ENCODE results near the gene XRCC6.
"Not testable (repeated sequence)": the region's sequence is repeated elsewhere in the genome, so short reads cannot be mapped to it uniquely, and the experiment has no call there.

The XRCC6 gene

DNA sequence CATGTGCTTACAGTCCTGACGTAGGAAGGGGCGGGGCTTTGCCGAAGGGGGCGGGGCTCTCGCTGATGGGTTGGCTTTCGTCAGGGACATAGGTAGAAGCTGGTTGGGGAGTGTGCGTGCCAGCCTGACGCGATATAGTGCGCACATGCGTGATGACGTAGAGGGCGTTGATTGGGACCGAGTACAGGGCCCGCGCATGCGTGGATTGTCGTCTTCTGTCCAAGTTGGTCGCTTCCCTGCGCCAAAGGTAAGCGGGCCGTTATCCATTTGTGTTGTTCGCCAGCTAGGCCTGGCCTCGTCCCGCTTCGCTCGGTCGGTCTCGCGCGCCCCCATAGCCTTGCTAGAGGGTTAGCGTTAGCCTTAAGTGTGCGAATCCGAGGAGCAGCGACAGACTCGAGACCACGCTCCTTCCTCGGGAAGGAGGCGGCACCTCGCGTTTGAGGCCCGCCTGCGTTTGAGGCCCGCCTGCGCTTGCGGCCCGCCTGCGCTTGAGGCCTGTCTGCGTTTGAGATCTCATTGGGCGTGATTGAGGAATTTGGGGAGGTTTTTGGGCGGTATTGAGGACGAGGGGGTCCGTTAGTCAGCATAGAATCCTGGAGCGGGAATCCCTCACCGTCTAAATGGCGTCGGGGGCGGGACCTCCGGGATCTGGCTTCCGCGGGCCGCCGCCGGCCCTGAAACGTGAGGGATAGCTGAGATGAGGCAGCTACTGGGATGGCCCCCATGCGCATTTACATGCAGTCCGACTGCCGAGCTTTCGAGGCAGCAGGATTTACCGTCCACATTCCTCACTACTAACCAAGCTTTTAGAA lies at the start of gene XRCC6:
Gene XRCC6, plus strand, starts transcription at position 197 of the 812 bp plus-strand sequence. CDS start 710 bp downstream, outside the sequence.
- peak; percentile 51 for DNase-seq

DNA sequence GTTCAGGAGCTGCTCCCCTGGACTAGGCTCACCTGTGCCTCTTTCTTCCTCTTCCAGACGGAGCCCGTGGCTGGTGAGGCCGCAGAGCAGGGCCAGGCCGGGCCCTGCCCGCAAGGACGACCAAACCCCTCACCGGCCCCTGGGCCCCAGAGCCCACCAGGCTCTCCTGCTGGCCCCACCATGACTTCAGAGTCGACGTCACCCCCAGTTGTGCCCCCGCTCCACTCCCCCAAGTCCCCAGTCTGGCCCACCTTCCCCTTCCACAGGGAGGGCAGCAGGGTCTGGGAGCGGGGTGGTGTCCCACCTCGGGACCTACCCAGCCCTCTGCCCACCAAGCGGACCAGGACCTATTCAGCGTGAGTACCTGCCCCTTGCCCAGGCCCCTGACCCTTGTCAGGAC lies 49.3 kb upstream of the XRCC6 start:
- no peak for DNase-seq

DNA sequence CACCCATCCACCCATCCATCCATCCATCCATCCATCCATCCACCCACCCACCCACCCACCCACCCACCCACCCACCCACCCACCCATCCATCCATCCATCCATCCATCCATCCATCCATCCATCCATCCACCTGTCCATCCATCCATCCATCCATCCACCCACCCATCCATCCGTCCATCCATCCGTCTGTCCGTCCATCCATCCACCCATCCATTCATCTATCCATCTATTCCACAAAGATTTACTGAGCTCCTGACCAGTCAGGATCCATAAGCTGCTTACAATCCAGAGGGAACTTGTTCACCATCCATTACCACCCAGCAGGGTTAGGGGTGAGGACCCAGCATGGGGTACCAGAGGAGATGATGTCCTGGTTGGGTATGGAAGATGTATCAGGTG lies 48.8 kb upstream of the XRCC6 start:
- not testable (repeated sequence) for DNase-seq

DNA sequence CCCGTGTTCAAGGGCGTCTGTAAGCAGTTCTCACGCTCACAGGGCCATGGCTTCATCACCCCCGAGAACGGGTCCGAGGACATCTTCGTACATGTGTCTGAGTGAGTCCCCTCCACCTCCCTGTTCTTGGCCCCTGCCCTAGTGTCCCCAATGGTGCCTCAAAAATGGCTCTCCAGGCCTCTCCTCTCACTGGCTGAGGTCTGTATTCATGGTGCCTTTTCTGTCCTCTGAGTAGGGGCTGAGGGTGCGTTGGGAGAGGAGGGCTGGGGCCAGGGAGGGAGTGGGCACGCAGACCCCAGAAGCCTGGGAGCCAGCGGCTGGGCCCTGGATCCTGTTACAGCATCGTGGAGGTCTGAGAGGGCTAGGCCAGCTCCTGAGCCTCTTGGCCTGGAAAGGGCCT lies 47.4 kb upstream of the XRCC6 start:
- DNase-seq, result no peak

DNA sequence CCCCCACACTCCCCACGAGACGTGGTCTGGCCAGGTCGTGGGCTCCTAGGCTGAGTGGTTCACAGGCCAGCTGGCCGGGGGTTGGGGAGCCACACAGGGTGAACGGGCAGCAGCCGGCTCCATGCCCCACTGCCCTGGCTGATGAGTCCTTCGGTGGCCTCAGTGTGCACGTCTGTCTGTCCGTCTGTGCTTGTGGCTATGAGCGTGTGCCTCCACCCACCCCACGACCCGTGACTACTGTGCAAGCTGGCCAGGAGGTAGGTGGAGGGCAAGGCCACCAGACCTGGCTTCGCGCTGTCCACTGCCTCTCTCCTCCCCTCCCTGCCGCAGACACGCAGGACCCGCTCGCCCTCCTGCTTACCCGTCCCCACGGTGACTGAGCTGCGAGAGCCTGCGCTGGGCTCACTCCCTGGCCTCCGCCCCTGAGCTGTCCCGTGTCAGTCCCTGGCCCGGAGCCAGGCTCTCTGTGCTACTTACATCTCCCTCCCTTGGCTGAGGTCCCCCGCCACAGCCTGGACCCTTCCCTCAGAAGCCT lies 46.2 kb upstream of the XRCC6 start:
- DNase-seq, result no peak

DNA sequence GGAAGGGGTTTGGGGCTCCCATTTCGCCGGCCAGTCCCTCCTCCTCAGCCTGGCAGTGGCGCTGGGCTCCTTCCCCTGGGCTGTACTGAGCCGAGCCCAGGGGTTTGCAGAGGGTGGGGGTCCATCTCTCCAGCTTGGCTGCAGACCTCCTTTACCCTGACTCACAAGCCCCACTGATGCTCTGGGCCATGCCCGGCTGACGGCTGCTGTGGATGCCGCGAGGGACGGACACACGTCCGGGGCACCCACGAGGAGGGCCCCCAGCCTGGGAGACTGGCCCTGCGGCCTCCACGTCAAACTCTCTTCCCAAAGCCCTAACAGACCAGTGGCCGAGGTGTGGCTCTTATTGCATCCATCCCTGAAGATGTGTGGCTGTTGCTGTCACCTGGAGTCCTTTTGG lies 45.6 kb upstream of the XRCC6 start:
- no peak for DNase-seq

DNA sequence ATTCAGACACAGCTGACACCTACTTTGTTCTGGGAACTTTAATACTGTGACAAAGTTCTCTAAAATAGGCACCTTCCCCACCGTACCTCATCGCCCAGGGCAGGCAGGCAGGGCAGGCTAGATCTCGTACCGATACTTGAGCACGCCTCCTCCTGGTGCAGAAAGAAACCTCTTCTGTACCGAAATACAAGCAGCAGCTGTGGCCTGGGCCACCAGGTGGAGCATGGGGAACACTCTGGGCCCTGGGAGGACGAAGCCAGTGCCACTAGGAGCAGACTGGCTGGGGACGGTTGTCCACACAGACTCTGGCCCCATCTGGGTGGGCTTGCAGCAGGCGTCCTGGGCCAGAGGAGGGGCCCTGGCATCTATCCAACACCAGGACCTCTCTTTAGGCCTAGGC lies 44.2 kb upstream of the XRCC6 start:
- DNase-seq, result no peak

DNA sequence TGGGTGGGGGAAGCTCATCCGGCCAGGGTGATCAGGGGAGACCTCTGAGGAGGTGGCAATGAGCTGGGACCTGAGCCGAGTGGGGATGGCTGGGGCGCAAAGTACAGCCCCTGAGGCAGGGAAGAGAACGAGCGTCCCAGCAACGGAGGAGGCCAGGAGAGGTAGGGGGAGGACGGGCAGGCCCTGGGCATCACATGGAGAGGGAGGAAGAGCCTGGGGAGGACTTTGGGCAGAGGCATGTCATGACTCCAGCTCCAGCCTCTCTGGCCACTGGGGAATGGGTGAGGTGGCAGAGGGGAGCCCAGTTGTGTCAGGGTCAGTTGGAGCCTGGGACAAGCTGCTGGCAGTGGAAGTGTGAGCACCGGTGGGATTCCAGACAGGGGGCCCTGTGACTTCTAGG lies 43.0 kb upstream of the XRCC6 start:
- no peak for DNase-seq

DNA sequence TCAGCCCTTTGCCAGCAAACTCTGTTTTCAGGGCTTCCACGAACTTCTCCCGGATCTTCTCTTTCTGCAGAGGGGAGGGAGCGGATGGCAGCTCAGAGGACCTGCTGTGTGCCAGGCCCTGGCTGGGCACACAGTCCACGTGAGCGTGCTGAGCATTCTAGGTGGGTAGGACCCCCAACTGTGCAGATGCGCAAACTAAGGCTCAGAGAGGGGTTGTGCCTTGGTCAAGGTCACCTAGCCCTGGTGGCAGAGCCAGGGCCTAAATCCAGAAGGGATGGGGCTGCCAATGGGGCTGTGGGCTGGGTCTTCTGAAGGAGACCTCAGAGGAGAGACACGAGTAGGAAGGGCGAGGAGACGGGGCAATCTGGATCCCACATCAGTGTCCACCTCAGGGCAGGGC lies 42.3 kb upstream of the XRCC6 start:
- DNase-seq, result no peak

DNA sequence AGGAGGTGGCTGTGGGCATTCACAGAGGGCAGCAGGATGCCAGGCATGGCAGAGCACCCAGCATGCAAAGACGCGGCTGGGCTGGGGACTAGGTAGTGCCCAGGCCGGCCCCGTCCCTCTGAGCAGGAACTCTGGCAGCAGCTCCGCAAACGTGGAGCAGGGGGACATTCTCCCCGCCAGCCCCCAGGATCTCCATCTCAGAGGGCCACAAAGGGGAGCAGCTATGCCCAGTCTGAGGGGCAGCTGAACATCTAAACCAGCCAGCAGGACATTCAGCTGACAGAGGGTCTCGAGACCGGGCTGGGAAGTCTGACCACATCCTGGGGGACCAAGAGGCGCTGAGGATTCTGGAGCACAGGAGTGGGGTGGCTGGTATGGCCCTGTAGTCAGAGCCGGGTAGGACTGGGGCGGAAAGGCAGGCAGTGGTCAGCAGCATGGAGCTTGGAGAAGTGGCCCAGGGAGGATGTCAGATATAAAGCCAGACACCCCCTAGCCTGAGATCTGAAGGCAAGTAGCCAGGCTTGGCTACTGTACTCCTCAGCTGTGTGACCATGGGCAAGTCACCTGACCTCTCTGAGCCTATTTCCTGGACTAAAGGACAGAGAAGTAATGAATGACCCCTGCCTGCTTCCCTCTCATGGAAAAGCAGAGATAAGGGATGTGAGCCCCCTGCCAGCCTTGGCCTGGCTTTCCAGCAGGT lies 41.6 kb upstream of the XRCC6 start:
- DNase-seq, result no peak

DNA sequence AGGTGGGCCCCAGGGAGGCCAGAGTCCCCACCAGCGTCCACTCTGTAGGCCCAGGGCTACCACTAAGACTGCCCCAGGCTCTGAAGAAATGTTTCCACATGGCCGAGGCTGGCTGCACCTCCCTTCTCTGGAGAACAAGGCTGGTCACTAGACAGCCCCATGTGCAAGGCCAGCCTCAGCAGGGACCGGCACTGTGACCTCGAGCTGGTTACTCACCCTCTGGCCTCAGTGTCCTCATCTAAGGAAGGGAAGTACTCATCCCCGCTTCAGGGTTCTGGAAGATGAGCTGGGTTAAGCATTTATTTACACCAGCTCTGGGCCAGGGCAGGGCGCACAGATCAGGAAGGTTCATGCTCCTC lies 41.1 kb upstream of the XRCC6 start:
- no peak for DNase-seq

DNA sequence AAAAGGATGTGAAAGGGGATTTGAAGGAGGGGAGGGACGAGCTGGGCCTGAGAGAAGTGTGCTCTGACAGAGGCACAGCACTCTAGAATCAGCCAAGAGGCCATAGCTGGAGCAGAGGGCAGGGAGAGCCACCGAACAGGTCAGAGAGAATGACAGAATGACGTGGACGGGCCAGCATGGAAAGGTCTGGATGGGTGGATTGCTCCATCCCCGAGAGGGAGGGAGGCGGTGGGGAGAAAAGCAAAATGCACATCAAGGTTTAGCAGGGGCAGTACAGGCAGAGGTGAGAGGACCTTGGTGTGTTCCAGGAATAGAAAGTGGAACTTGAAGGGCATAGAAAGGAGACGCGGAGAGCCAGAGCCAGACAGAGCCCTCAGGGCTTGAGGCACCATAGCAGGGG lies 38.4 kb upstream of the XRCC6 start:
- DNase-seq, result no peak

DNA sequence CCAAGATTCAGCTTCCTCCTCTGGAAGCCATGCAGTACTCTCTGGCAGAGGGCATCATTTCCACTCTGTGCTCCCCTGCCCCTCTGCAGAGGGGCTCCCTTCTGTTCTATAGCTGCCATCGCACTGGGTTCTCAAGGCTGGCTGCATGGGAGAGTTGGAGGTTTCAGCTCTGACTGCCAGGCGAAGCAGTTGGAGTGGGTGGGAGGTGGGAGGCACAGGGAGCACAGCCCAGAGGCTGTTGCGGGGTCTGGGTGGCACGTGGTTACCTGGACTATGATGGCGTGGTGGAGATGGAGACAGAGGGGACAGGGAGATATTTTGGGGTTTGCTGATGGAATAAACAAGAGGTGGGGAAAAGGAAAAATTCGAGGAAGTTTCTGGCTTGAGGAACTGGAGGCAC lies 36.2 kb upstream of the XRCC6 start:
- no peak for DNase-seq

DNA sequence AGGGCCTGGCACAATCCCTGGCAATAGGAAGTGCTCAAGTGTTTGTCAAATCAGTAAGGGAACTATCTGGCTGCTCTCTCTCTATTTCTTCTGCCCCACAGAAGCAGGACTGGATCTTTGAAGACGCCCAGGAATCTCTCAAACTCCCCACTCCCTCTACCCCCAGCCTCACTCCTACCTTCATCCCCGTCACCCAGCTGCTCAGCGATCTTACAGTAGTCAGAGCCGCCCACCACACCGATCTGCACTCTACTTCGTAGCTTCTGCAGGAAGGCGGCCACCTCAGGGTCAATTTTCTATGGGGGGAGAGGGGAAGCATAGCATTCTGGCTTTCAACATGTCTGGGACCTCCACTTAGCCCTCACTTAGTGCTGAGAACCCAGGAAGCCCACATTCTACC lies 35.2 kb upstream of the XRCC6 start:
- no peak for DNase-seq

DNA sequence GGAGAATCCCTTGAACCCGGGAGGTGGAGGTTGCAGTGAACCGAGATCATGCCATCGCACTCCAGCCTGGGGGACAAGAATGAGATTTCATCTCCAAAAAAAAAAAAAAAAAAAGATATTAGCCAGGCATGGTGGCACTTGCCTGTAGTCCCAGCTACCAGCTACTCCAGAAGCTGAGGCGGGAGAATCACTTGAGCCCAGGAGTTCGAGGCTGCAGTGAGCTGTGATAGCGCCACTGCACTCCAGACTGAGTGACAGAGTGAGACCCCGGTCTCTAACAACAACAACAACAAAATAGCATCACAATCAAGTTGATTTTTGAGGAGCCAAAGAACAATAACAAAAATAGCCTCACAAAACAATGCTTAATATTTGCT lies 33.8 kb upstream of the XRCC6 start:
- DNase-seq, result no peak

DNA sequence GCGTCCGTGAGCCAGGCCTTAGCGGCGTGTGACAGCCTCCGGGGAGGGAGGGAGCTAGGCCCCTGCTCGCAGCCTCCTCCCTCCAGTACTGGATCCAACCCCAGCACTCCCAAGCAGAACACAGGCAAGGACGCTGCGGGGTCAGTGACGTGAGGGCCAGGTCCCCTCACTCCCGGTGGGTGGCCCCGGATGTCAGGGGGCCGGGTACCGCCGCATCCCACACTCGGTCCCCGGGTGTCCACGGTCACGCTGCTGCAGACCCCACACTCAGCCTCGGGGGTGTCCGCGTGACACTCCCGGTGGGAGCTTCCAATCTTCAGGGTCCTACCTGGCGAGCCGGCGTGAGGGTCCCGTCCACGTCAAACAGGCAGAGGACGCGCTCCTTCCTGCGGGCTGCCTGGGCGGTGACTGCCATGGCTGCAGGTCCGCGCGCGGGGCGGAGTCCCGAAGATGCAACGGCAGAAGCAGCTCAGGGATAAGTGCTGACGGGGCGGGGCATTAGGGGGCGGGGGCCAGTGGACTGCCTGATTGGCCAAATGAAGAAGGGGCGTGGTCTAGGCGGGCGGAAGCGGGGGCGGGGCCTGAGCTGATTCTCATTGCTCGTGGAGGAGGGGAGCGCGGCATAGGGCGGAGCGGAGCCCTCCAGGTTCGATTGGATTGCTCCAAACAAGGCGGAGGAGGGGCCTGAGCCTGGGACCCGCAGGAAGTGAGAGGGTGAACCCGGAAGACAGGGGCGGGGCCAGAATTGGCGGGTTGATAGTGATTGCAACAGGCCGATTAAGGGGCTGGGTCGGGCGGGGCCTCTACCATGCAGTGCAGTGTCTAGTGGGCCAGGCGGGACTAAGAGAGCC lies 31.5 kb upstream of the XRCC6 start, which contains the start of gene PMM1:
Gene PMM1, minus strand, starts transcription at position 450 of the 851 bp plus-strand sequence. Its CDS starts 35 bp downstream, at position 415.
- DNase-seq, result peak; percentile 54

DNA sequence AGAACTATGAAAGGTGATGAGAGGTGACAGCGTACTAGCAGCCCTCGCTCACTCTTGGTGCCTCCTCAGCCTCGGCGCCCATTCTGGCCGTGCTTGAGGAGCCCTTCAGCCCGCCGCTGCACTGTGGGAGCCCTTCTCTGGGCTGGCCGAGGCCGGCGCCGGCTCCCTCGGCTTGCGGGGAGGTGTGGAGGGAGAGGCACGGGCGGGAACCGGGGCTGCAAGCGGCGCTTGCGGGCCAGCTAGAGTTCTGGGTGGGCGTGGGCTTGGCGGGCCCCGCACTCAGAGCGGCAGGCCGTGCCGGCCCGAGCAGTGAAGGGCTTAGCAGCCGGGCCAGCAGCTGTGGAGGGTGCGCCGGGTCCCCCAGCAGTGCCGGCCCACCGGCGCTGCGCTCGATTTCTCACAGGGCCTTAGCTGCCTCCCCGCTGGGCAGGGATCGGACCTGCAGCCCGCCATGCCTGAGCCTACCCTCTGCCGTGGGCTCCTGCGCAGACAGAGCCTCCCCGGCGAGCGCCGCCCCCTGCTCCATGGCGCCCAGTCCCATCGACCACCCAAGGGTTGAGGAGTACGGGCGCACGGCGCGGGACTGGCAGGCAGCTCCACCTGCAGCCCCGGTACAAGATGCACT lies 27.6 kb upstream of the XRCC6 start:
- DNase-seq, result not testable (repeated sequence)

DNA sequence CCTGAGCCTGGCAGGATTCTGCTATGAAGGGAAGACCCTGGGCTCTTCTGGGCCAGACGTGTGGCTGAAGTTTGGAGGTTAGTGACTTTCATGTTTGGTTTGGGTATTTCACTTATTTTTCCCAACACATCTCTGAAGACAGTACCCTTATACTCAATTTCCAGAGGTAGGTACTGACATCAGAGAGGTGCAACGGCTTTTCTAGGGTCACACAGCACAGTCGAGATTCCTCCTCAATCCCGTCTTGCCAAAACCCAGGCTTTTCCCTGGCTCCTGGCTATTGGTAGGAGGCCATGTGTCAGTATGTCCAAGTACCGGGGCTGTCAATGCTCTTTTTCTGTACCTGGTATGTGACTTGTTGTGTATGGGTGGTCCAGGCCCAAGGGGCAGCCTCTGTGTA lies 25.4 kb upstream of the XRCC6 start:
- DNase-seq, result no peak

DNA sequence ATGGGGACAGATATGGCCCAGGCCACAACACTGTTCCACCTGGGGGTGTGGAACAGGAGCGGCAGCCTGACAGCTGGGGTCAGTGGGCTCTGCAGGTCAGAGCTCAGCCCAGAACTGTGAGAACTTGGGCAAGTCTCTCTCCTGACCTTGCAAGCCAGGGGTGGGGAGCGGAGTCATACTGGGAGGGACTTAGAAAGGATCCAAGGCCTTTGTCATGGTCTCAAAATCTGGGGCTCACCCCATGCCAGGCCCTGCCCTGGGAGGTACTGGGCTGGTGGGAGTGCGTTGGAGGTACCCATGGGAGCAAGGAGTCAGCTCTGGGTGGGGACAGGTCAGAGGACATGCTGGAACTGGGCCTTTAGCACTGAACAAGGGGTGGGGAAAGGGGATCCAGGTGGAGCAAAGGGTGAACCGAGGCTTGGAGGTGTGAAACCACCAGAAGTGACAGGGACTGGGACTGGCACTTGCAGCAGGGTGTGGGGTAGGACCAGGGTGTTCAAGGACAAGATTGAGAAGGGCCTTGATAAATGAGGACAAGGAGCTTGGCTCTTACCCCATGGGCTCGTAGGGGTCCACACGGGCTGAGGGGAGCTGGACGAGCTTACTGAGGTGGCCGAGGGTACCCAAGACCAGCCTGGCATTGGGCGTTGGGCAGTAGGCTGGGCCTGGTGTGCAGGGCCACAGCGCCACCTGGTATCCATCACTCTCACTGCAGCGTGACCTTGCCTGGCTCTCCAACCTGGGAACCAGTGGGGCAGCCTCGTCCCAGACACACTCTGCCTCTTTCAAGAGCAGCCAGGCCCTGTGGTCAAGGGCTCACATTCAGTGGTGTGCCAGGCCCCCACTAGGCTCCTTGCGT lies 24.1 kb upstream of the XRCC6 start:
- no peak for DNase-seq

DNA sequence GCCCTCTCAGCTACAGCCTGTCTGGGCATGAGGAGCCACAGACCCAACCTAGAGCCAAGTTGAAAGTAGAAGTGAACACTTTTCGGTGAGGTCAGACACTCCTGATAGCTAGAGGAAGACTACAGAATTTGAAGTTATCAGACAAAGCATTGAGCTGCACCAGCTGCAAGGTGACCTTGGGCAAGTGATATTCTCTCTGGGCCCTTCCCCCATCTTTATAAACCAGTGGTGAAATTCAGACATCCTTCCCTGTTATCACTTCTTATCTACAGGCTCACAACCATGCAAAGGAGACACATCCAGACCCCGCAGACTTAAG lies 23.5 kb upstream of the XRCC6 start:
- DNase-seq, result no peak

DNA sequence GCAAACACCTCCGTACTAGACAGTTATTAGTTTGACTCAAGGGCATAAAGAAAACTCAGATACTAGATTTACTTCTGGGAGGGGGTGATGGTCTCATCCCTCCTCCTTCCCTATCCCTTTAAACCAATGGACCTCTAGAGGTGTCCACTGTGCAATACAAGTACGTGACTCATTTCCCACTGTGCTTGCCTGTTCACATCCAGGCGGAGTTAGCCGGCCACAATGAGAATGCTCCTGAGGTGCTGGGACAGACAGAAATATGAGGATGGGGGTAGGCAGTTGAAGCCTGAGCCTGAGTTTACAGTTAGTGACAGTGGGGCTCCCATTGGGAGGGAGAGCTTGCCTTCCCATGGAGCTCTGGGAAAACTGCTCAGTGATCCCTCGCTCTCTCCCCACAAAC lies 23.0 kb upstream of the XRCC6 start:
- no peak for DNase-seq

Measured in cortex of kidney (tissue), 1 donor.